Measurements from ENCODE around the gene KCNAB1.
"Not testable (repeated sequence)": the region's sequence is repeated elsewhere in the genome, so short reads cannot be mapped to it uniquely, and the experiment has no call there.

Gene KCNAB1

GRCh38 chr3:156120528-156121251 is at the start of gene KCNAB1:
KCNAB1 (plus strand) TSS chr3:156120578.
- DNase-seq: no peak

- no peak for DNase-seq
Measured at GRCh38 chr3:156071031-156071430, 49.3 kb upstream of the KCNAB1 start.

GRCh38 chr3:156072950-156073657 is 47.3 kb upstream of the KCNAB1 start:
- not testable (repeated sequence) for DNase-seq

- no peak for DNase-seq
Measured at GRCh38 chr3:156090126-156090525, 30.3 kb upstream of the KCNAB1 start.

- no peak for DNase-seq
Measured at GRCh38 chr3:156093964-156094363, 26.4 kb upstream of the KCNAB1 start.

- no peak for DNase-seq
Measured at GRCh38 chr3:156094391-156094790, 26.0 kb upstream of the KCNAB1 start.

GRCh38 chr3:156095652-156096051 is 24.7 kb upstream of the KCNAB1 start:
- not testable (repeated sequence) for DNase-seq

- no peak for DNase-seq
Measured at GRCh38 chr3:156098437-156099035, 21.8 kb upstream of the KCNAB1 start.

GRCh38 chr3:156099348-156099747 is 21.0 kb upstream of the KCNAB1 start:
- DNase-seq: not testable (repeated sequence)

GRCh38 chr3:156099984-156100383 is 20.4 kb upstream of the KCNAB1 start:
- not testable (repeated sequence) for DNase-seq

- no peak for DNase-seq
Measured at GRCh38 chr3:156102267-156102931, 18.0 kb upstream of the KCNAB1 start.

GRCh38 chr3:156106721-156107373 is 13.5 kb upstream of the KCNAB1 start:
- DNase-seq: no peak

- no peak for DNase-seq
Measured at GRCh38 chr3:156107504-156107903, 12.9 kb upstream of the KCNAB1 start.

- DNase-seq: no peak
Measured at GRCh38 chr3:156108616-156109015, 11.8 kb upstream of the KCNAB1 start.

- no peak for DNase-seq
Measured at GRCh38 chr3:156109989-156110388, 10.4 kb upstream of the KCNAB1 start.

GRCh38 chr3:156126467-156126866 is 6.1 kb downstream of the KCNAB1 start:
- DNase-seq: no peak

- DNase-seq: no peak
Measured at GRCh38 chr3:156131241-156131640, 10.9 kb downstream of the KCNAB1 start.

- DNase-seq: no peak
Measured at GRCh38 chr3:156131799-156132198, 11.4 kb downstream of the KCNAB1 start.

- no peak for DNase-seq
Measured at GRCh38 chr3:156132313-156132712, 11.9 kb downstream of the KCNAB1 start.

GRCh38 chr3:156133076-156133475 is 12.7 kb downstream of the KCNAB1 start:
- no peak for DNase-seq

- peak; percentile 25 for DNase-seq
Measured at GRCh38 chr3:156135921-156136638, 15.7 kb downstream of the KCNAB1 start.

- peak; percentile 78 for DNase-seq
Measured at GRCh38 chr3:156137397-156137796, 17.0 kb downstream of the KCNAB1 start.

Data from hematopoietic multipotent progenitor cell treated with erythropoietin and hydrocortisone succinate and interleukin-3 and kit ligand, for 4 days (in vitro differentiated cells).